ENCODE data around the gene UBE2J2.

- TF ChIP-seq RFX5 (IDR thresholded peaks at IDR 0.05) (no peak), KDM1A (IDR thresholded peaks at IDR 0.05; ENCODE audit: low read depth) (no peak), POLR2A (IDR thresholded peaks at IDR 0.05; ENCODE audit: low read length) (0 out of 2 replicates have a peak, but pooled peaks have one; percentile 2), EP300 (IDR thresholded peaks at IDR 0.05) (no peak), TP53 (CRISPR knock-in tag; IDR thresholded peaks at IDR 0.05) (no peak), CTCF (IDR thresholded peaks at IDR 0.05) (no peak), USF2 (IDR thresholded peaks at IDR 0.05) (no peak), BHLHE40 (IDR thresholded peaks at IDR 0.05; ENCODE audit: low read depth, low read length) (no peak), SMC3 (IDR thresholded peaks at IDR 0.05) (no peak), NPAS2 (CRISPR knock-in tag; IDR thresholded peaks at IDR 0.05; ENCODE audit: borderline replicate concordance) (no peak), ELK1 (IDR thresholded peaks at IDR 0.05; ENCODE audit: low read depth, low read length) (no peak), NR3C1 (IDR thresholded peaks at IDR 0.05) (no peak)
Measured at GRCh38 chr1:1237874-1238701, 35.6 kb downstream of the UBE2J2 start.
